ENCODE results near the gene TMEM82.

TMEM82 gene

DNA sequence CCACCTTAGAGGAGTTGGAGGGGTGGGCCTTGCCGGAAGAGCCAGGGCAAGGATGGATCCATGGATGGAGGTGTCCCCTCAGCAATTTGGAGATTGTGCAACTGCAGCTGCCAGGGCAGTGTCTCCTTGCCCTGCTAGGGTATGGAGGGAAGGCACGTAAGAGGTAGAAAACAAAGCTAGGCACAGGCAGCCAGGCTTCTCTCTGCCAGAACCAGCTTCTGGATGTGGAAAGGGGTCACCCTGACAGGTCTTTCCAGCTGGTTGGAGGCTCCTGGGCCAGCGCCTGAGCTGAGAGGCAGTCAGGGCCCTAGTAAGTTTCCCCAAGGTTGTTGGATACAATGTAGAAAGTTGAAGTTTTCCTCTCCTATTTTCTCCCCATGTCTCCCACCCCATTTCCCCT, 21.4 kb upstream of the TMEM82 start:
- Histone ChIP-seq H3K4me3 (ENCODE audit: extremely low read depth, insufficient read depth, low read length, poor library complexity, severe bottlenecking) (no peak overlapping the region), H3K9me3 (ENCODE audit: control insufficient read depth, low read length) (no peaks in the 10 kb centered on the region), H3K4me1 (ENCODE audit: control insufficient read depth, insufficient read depth, low read length, poor library complexity, severe bottlenecking) (peaks cover 1% of the 10 kb centered on the region), H3K27ac (ENCODE audit: low read depth, low read length, severe bottlenecking) (no peak overlapping the region), H3K36me3 (ENCODE audit: control insufficient read depth, insufficient read depth, low read length) (peaks cover 95% of the 10 kb centered on the region)
- 92 to 93% methylated on average over 2 of the region's 3 CpGs for WGBS, 2 experiments (ENCODE audit: insufficient coverage in 2 of 2)

DNA sequence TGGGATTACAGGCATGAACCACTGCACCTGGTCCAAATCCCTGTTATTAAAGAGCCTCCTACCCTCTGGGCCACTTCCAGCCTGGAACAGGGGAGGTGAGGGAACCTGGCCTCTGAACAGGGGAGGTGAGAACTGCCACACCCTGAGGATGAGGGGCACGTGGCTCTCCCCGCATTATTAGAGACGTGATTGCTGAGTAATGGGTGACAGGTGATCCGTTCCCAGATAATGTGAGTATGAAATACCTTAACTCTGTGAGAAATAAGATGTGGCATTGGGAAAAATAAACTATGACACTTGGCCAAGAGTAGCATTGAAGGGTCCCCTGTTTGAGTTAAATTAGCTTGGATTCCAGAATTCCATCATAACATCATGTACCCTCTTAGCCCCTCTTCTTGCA, 19.9 kb upstream of the TMEM82 start:
- H3K4me1 ChIP-seq (ENCODE audit: control insufficient read depth, insufficient read depth, low read length, poor library complexity, severe bottlenecking), result peaks cover 3% of the 10 kb centered on the region
- no peak overlapping the region for H3K4me3 ChIP-seq (ENCODE audit: extremely low read depth, insufficient read depth, low read length, poor library complexity, severe bottlenecking)
- H3K27ac ChIP-seq (ENCODE audit: low read depth, low read length, severe bottlenecking), result no peak overlapping the region
- peaks cover 95% of the 10 kb centered on the region for H3K36me3 ChIP-seq (ENCODE audit: control insufficient read depth, insufficient read depth, low read length)
- 95 to 98% methylated on average over 4 of the region's 4 CpGs for WGBS, 2 experiments (ENCODE audit: insufficient coverage in 2 of 2)
- H3K9me3 ChIP-seq (ENCODE audit: control insufficient read depth, low read length), result no peaks in the 10 kb centered on the region

GRCh38 chr1:15722836-15723532, 19.3 kb upstream of the TMEM82 start:
- Histone ChIP-seq H3K4me3 (ENCODE audit: extremely low read depth, insufficient read depth, low read length, poor library complexity, severe bottlenecking) (no peak overlapping the region), H3K27ac (ENCODE audit: low read depth, low read length, severe bottlenecking) (no peak overlapping the region), H3K4me1 (ENCODE audit: control insufficient read depth, insufficient read depth, low read length, poor library complexity, severe bottlenecking) (peaks cover 3% of the 10 kb centered on the region), H3K9me3 (ENCODE audit: control insufficient read depth, low read length) (no peaks in the 10 kb centered on the region), H3K36me3 (ENCODE audit: control insufficient read depth, insufficient read depth, low read length) (peaks cover 95% of the 10 kb centered on the region)
- WGBS, 2 experiments (ENCODE audit: insufficient coverage in 2 of 2), result 94 to 95% methylated on average over 8 to 11 of the region's 13 CpGs

GRCh38 chr1:15723631-15724246, 18.6 kb upstream of the TMEM82 start:
- Histone ChIP-seq H3K4me1 (ENCODE audit: control insufficient read depth, insufficient read depth, low read length, poor library complexity, severe bottlenecking) (peaks cover 3% of the 10 kb centered on the region), H3K36me3 (ENCODE audit: control insufficient read depth, insufficient read depth, low read length) (peaks cover 95% of the 10 kb centered on the region), H3K4me3 (ENCODE audit: extremely low read depth, insufficient read depth, low read length, poor library complexity, severe bottlenecking) (no peak overlapping the region), H3K9me3 (ENCODE audit: control insufficient read depth, low read length) (no peaks in the 10 kb centered on the region), H3K27ac (ENCODE audit: low read depth, low read length, severe bottlenecking) (no peak overlapping the region)
- 95 to 100% methylated on average over 19 of the region's 20 CpGs for WGBS, 2 experiments (ENCODE audit: insufficient coverage in 2 of 2)

GRCh38 chr1:15724949-15725880, 17.1 kb upstream of the TMEM82 start:
- WGBS, 2 experiments (ENCODE audit: insufficient coverage in 2 of 2), result 92 to 95% methylated on average over 18 to 21 of the region's 26 CpGs
- H3K9me3 ChIP-seq (ENCODE audit: control insufficient read depth, low read length), result no peaks in the 10 kb centered on the region
- H3K27ac ChIP-seq (ENCODE audit: low read depth, low read length, severe bottlenecking), result no peak overlapping the region
- no peak overlapping the region for H3K4me3 ChIP-seq (ENCODE audit: extremely low read depth, insufficient read depth, low read length, poor library complexity, severe bottlenecking)
- H3K4me1 ChIP-seq (ENCODE audit: control insufficient read depth, insufficient read depth, low read length, poor library complexity, severe bottlenecking), result peaks cover 3% of the 10 kb centered on the region
- H3K36me3 ChIP-seq (ENCODE audit: control insufficient read depth, insufficient read depth, low read length), result peaks cover 93% of the 10 kb centered on the region

DNA sequence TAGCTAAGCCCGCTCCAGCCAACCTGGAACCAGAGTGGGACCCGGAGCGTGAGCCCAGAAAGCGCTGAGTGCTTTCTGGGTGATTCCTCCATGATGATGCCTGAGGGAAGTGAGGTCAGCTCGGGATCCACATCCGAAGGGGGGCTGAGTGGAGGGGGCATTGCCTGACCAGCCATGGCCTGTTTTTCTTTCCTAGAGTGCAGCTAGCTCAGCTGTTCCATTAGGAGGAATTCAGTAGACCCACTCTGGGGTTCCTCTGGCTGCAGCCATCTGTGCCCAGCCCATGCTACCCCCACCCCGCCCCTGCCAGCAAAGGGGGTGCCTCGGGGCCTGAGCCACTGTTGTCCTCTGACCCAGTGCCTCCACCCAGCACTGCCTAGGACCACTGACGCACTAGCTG, 15.8 kb upstream of the TMEM82 start:
- peaks cover 3% of the 10 kb centered on the region for H3K4me1 ChIP-seq (ENCODE audit: control insufficient read depth, insufficient read depth, low read length, poor library complexity, severe bottlenecking)
- H3K36me3 ChIP-seq (ENCODE audit: control insufficient read depth, insufficient read depth, low read length), result peaks cover 93% of the 10 kb centered on the region
- H3K27ac ChIP-seq (ENCODE audit: low read depth, low read length, severe bottlenecking), result no peak overlapping the region
- WGBS, 2 experiments (ENCODE audit: insufficient coverage in 2 of 2), result 94 to 98% methylated on average over 7 to 9 of the region's 9 CpGs
- H3K4me3 ChIP-seq (ENCODE audit: extremely low read depth, insufficient read depth, low read length, poor library complexity, severe bottlenecking), result no peak overlapping the region
- H3K9me3 ChIP-seq (ENCODE audit: control insufficient read depth, low read length), result no peaks in the 10 kb centered on the region

DNA sequence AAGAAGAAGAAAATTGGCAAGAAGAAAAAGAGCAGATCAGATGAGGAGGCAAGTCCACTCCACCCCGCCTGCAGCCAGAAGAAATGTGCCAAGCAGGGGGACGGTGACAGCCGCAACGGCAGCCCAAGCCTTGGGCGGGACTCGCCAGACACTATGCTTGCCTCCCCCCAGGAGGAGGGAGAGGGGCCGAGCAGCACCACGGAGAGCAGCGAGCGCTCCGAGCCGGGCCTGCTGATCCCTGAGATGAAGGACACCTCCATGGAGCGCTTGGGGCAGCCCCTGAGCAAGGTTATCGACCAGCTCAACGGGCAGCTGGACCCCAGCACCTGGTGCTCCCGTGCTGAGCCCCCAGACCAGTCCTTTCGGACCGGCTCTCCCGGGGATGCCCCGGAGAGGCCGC, 15.3 kb upstream of the TMEM82 start:
- Histone ChIP-seq H3K4me3 (ENCODE audit: extremely low read depth, insufficient read depth, low read length, poor library complexity, severe bottlenecking) (no peak overlapping the region), H3K9me3 (ENCODE audit: control insufficient read depth, low read length) (no peaks in the 10 kb centered on the region), H3K4me1 (ENCODE audit: control insufficient read depth, insufficient read depth, low read length, poor library complexity, severe bottlenecking) (peaks cover 3% of the 10 kb centered on the region), H3K27ac (ENCODE audit: low read depth, low read length, severe bottlenecking) (no peak overlapping the region), H3K36me3 (ENCODE audit: control insufficient read depth, insufficient read depth, low read length) (peaks cover 93% of the 10 kb centered on the region)
- WGBS, 2 experiments (ENCODE audit: insufficient coverage in 2 of 2), result 90 to 97% methylated on average over 13 to 20 of the region's 21 CpGs

GRCh38 chr1:15727424-15727823, 14.9 kb upstream of the TMEM82 start:
- peaks cover 93% of the 10 kb centered on the region for H3K36me3 ChIP-seq (ENCODE audit: control insufficient read depth, insufficient read depth, low read length)
- H3K4me1 ChIP-seq (ENCODE audit: control insufficient read depth, insufficient read depth, low read length, poor library complexity, severe bottlenecking), result peaks cover 3% of the 10 kb centered on the region
- H3K27ac ChIP-seq (ENCODE audit: low read depth, low read length, severe bottlenecking), result no peak overlapping the region
- no peak overlapping the region for H3K4me3 ChIP-seq (ENCODE audit: extremely low read depth, insufficient read depth, low read length, poor library complexity, severe bottlenecking)
- WGBS, 2 experiments (ENCODE audit: insufficient coverage in 2 of 2), result 94 to 97% methylated on average over 12 to 13 of the region's 13 CpGs
- H3K9me3 ChIP-seq (ENCODE audit: control insufficient read depth, low read length), result no peaks in the 10 kb centered on the region

- H3K9me3 ChIP-seq (ENCODE audit: control insufficient read depth, low read length), result no peaks in the 10 kb centered on the region
- peaks cover 3% of the 10 kb centered on the region for H3K4me1 ChIP-seq (ENCODE audit: control insufficient read depth, insufficient read depth, low read length, poor library complexity, severe bottlenecking)
- 97 to 98% methylated on average over 22 of the region's 23 CpGs for WGBS, 2 experiments (ENCODE audit: insufficient coverage in 2 of 2)
- peaks cover 92% of the 10 kb centered on the region for H3K36me3 ChIP-seq (ENCODE audit: control insufficient read depth, insufficient read depth, low read length)
- H3K27ac ChIP-seq (ENCODE audit: low read depth, low read length, severe bottlenecking), result no peak overlapping the region
- H3K4me3 ChIP-seq (ENCODE audit: extremely low read depth, insufficient read depth, low read length, poor library complexity, severe bottlenecking), result no peak overlapping the region
Observed at GRCh38 chr1:15727866-15728534, 14.3 kb upstream of the TMEM82 start.

- H3K9me3 ChIP-seq (ENCODE audit: control insufficient read depth, low read length), result no peaks in the 10 kb centered on the region
- no peak overlapping the region for H3K27ac ChIP-seq (ENCODE audit: low read depth, low read length, severe bottlenecking)
- no peak overlapping the region for H3K4me3 ChIP-seq (ENCODE audit: extremely low read depth, insufficient read depth, low read length, poor library complexity, severe bottlenecking)
- H3K36me3 ChIP-seq (ENCODE audit: control insufficient read depth, insufficient read depth, low read length), result peaks cover 94% of the 10 kb centered on the region
- peaks cover 3% of the 10 kb centered on the region for H3K4me1 ChIP-seq (ENCODE audit: control insufficient read depth, insufficient read depth, low read length, poor library complexity, severe bottlenecking)
- WGBS, 2 experiments (ENCODE audit: insufficient coverage in 2 of 2), result 91 to 93% methylated on average over 17 to 22 of the region's 22 CpGs
Observed at GRCh38 chr1:15728937-15729657, 13.2 kb upstream of the TMEM82 start.

All from mesodermal cell (in vitro differentiated cells).